Suppressor macrophage (primary cell): ENCODE data around the gene SNX25.

Source experiments
- DNase-seq, 4 experiments: peaks; one replicate each; pipeline ENCODE4 v3.0.0-alpha.2; 2020 to 2022

SNX25 gene

GRCh38 chr4:185269286-185269685 is 59.9 kb downstream of the SNX25 start:
- DNase-seq = no peak

GRCh38 chr4:185270037-185270436 is 60.6 kb downstream of the SNX25 start:
- no peak for DNase-seq

DNA sequence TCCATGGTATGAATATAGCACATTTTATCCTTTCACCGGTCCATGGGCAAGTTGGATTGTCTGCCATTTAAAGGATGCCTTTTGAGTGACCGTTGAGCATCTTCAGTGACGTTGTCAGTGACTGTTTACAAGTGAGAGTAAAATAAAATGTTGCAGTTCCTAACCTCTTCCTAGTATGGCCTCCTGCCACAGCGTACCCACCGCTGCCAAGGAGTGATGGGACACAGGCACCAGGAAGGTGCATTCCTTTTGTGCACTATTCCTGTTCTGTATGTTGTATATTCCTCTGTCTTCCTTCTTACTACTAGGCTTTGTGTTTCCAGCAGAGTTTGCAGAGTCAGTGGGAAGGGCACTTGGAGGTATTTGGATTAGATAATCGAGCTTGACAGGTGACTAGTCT is 61.5 kb downstream of the SNX25 start:
- DNase-seq = no peak

DNA sequence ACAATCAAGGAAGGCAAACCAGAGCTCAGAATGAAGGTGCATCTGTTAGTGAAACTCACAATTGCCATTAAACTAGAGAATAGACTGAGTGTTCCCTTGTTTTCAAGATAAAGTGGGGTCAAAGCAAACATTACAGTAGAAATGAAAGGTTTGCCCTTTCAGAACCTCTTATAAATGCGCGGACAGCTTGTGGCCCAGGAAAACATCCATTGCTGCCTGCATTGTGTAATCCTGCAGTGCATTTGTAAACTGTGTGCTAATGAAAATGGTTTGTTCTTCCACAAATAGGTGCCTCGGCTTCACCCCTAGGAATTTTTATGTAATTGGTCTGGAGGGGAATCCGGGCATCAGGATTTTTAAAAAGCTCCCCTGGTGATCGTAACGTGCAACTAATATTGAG is 62.8 kb downstream of the SNX25 start:
- DNase-seq = no peak

DNA sequence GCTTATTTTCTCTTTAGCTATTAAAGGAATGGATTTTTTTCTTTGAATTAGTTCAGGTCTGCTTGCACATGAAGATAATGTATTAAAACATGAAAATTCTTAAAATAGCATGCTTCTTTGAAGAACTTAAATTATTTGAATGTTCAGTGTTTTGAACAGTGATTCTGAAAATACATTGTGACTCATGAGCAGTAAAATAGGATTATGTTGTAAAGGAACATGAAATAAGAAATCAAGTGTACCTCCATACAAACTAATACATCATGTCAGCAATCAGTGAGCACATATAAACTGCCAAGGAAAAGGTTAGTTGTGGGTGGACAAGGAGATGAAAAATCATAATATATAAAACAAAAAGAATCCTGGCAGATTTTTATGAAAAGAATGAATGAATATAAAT is 66.1 kb downstream of the SNX25 start:
- no peak for DNase-seq

DNA sequence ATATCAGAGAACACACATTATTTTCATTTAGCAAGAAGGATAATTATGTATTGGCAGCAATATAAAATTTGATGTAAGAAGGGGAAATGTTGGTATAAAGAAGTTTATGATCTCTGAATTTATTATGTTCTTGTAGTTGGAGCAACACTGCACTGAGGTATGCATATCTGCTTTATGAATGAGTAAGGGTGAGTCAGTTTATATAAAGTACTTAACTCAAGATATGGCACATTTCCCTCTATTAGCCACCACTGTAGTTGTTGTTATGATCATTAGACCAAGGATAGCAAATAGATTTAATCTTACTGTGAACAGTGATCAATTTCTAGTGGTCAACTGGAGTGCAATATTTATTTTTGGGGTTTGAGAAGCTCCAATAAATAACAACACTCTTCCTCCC is 66.6 kb downstream of the SNX25 start:
- DNase-seq = no peak

GRCh38 chr4:185278716-185279115 is 69.3 kb downstream of the SNX25 start:
- no peak for DNase-seq

GRCh38 chr4:185280608-185281007 is 71.2 kb downstream of the SNX25 start:
- no peak for DNase-seq

GRCh38 chr4:185282968-185283367 is 73.6 kb downstream of the SNX25 start:
- peak; percentile 26 to 52 (median 48) for DNase-seq

- no peak for DNase-seq
Observed at GRCh38 chr4:185283723-185284122, 74.3 kb downstream of the SNX25 start.

DNA sequence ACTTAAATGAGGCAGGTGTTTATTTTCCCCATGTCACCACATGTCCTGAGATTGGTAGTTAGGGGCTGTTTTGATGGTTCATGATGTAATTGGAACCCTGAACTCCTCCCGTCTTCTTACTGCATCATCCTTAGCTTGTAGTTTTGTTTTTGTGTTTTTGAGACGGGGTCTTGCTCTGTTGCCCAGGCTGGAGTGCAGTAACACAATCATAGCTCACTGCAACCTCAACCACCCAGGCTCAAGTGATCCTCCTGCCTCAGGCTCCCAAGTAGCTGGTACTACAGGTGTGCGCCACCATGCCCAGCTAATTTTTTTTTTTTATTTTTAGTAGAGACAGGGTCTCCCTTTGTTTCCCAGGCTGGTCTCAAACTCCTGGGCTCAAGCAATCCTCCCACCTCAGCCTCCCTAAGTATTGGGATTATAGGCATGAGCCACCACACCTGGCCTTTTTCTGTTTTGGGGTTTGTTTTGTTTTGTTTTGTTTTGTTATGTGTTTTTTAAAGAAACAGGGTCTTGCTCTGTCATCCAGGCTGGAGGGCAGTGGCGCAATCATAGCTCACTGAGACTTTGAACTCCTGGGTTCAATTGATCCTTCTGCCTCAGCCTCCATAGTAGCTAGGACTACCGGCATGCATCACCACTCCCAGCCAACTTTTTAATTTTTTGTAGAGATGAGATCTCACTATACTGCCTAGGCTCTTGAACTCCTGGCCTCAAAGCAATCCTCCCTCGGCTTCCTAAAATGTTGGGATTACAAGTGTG is 76.4 kb downstream of the SNX25 start:
- no peak for DNase-seq

DNA sequence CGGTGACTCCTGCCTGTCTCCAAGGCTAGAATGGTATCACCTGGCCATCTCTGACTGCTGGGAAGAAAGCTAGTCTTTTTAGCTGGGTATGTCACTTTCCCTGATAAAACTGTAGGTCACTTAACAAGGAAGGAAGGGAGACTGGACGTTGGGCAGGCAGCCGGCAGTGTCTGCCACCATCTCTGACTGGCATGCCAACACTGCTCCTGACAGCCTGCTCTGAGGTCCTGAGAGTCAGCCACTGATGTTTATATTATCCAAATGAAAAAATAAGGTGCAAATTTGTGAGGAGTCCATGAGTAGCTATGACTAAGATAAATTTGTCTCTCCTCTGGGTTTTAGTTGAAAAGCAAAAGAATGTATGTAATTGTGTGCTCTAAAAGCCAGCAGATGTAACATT is 77.2 kb downstream of the SNX25 start:
- no peak for DNase-seq

- DNase-seq = no peak
Observed at GRCh38 chr4:185287031-185287430, 77.6 kb downstream of the SNX25 start.

- no peak for DNase-seq
Observed at GRCh38 chr4:185290018-185290607, 80.7 kb downstream of the SNX25 start.

- DNase-seq = no peak
Observed at GRCh38 chr4:185290656-185291055, 81.3 kb downstream of the SNX25 start.

DNA sequence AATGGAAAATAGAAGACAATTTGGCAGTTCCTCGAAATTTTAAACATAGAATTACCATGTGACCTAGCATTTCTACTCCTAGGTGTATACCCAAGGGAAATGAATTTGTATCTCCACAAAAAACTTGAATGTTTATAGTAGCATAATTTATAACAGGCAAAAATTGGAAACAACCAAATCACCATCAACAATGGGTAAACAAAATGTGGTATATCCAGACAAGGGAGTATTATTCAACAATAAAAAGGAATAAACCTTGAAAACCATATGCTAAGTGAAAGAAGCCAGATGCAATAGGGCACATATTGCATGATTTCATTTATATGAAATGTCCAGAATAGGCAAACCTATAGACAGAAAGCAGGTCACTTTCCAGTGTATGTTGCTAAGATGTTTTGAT is 83.8 kb downstream of the SNX25 start:
- DNase-seq = no peak

DNA sequence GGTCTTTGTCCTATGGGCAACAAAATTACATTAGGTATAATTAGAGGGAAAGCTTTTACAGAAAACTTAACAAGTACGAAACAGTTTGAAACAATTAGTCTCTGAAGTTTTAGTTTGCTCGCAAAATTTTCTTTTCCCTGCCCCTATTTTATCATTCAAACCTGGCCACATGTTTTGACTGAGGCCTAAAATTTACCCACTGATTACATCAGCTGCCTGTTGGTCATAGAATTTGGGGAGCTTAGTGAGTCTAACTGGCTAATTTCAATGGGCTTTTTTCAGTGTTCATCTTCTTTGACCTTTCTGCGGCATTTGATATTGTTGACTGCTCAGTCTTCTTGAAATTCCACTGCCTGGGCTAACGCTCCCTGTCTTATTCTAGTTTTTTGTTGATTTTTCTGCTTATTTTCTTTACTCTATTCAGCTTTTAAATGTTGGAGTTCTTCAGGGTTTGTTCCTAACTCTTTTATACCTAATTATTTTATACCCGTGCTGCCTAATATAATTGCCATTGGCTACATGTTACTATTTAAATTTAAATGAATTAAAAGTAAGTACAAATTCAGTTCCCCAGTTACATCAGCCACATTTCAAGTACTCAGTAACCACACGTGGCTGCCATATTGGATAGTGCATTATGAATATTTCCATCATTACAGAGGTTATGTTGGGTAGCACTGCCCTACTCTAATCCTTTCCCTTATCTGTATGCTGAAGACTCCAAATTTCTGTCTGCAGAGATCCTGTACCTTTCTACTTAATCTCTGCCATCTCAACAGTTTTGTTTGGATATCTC is 87.5 kb downstream of the SNX25 start:
- no peak for DNase-seq

- no peak for DNase-seq
Observed at GRCh38 chr4:185298728-185299430, 89.5 kb downstream of the SNX25 start.

DNA sequence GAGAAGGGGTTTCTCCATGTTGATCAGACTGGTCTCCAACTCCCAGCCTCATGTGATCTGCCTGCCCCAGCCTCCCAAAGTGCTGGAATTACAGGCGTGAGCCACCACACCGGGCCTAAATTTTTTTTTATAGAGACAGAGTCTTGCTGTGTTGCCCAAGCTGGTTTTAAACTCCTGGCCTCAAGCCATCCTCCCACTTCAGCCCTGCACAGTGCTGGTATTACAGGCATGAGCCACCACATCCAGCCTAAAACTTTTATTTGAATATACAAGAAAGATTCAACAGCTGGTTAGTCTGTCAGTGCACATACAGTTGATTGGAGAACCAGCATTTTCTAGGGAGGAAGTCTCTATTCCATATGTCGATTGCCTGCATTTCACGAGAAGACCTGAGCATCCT is 95.1 kb downstream of the SNX25 start:
- DNase-seq = no peak

GRCh38 chr4:185304944-185305690 is 95.7 kb downstream of the SNX25 start:
- DNase-seq = no peak

GRCh38 chr4:185305979-185306442 is 96.6 kb downstream of the SNX25 start:
- DNase-seq = no peak
